GM21423 (cell line): ENCODE measurements around the gene SH3YL1.
A peak's percentile ranks its signal among the peaks of the same experiment; 100 is the strongest.

Experiments used
- ATAC-seq: cut with Tn5 transposase; IDR thresholded peaks from one replicate; pipeline ENCODE4 v1.9.1; 2021; ENCODE audit warnings: mild to moderate bottlenecking, moderate library complexity; ENCODE audit not compliant: unreplicated experiment

SH3YL1 gene

GRCh38 chr2:282371-283263 is 18.8 kb upstream of the SH3YL1 start:
- no peak for ATAC-seq

GRCh38 chr2:281381-281780 is 17.5 kb upstream of the SH3YL1 start:
- ATAC-seq = no peak

GRCh38 chr2:280650-281110 is 16.8 kb upstream of the SH3YL1 start:
- no peak for ATAC-seq

DNA sequence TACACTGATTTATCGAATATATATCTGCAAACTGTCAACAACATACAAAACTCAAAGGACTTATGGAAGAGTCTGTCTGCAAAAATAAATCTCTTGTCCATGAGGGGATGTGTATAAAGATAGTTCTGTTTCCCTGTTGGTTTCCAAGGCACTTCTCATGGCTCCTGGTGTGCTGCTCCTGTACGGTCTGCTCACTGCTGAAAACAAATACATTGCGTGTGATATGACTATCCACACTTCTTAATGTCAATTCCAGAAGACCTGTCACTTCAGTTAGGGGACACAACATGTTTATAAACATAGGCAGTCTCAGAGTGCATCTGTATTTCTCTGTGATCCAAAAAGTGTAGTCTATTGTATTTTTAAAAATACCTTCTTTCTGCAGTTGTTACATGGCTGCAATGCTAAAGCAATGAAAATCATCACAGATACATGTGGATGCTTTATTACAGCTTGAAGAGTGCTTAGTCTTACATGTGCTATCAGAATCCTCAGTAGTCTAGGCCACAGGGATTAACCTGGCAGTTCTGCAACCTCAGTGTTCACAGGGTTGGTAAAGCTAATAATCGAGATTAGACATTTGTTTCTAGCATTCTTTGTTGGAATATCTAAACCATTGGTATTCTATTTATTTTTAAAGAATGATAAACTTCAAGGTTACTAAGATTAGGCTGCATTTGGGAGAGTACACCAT is 16.3 kb upstream of the SH3YL1 start:
- no peak for ATAC-seq

DNA sequence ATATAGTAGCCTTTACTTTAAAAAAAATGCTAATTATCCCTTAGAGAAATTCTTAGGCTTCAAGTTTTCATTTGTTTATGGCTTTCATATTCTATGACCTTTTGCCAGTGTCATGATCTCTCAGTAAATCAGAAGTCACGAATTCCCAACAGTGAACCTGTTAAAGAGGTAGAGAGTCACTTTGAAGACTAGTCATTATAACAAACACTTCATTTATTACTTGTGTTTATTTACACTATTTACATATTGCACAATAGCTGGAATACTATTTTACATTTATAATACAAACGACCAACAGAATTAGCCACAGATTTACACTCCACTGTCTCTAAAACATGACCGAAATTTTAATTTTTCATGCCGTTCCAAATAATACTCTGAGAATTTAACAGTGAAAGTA is 15.5 kb upstream of the SH3YL1 start:
- ATAC-seq = no peak

- no peak for ATAC-seq
Measured at GRCh38 chr2:278927-279320, 15.1 kb upstream of the SH3YL1 start.

- no peak for ATAC-seq
Measured at GRCh38 chr2:278312-278926, 14.6 kb upstream of the SH3YL1 start.

DNA sequence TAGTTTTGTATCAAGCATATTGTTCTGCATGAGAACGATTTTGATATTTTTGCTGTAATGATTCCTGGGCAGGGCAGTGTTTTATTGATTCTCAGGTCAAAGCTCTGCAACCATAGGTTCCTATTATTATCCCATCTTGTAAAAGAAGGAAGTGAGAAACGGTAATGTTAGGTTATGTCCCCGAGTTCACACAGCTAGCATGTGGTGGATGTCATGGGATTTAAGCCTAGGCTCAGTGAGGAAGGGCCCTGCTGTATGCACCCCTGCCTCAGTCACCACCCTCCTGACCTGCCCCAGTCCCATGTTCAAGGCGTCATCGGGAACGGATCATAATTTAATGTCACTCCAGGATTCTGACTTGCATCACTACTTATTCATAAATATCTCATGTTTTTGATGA is 11.6 kb upstream of the SH3YL1 start:
- ATAC-seq = peak; percentile 95

GRCh38 chr2:274503-274902 is 10.7 kb upstream of the SH3YL1 start:
- ATAC-seq = no peak

GRCh38 chr2:273333-273732 is 9.5 kb upstream of the SH3YL1 start:
- ATAC-seq = no peak

GRCh38 chr2:271917-272316 is 8.1 kb upstream of the SH3YL1 start:
- ATAC-seq = no peak

- ATAC-seq = no peak
Measured at GRCh38 chr2:270861-271260, 7.0 kb upstream of the SH3YL1 start.

DNA sequence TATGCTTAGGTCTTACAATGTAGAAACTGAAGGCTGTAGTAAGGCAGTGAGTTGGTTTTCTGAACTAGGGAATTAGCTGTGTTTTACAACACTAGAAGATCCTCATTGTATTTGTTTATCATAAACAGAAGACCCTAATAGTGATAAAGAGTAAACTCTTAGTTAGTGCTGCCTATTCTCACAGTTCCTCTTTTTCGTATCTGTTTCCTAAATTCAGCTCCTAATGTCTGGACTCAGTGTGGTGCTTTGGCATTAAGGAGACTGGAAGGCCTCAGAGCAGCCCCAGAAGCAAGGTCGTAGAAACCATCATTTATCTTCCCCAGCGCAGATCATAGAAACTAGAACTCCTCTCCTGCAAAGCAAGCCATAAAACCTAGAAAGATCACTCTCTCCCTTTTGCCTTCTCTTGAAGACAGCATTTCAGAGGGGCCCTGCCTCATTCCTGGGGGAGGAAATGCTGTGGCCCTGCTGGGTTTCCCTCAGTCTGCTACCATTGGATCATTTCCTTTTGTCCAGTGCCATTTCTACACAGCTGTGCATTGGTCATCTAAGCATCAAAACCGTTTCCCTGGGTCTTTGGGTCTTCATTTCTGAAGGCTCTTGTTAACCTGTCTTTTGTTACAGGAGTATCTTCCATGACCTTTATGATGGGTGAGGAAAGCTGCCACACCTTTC is 5.7 kb upstream of the SH3YL1 start:
- no peak for ATAC-seq

DNA sequence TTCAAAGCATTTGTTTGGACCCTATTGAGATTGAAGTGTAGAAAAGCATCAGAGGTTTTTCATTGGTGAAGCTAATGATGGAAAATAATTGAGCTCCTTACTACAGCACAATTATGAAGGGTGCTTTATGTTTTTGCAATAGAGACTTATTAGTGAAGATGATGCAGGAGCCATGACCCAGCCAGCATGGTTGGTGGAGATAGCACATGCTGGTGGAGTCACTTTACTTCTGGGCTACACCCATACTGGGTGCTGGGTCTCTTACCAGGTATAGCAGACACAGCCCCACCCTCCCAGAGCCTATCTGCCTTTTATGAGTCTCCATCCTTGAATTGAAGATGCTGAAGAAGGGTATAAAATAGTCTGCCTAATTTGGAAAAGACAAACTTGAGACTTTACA is 4.5 kb upstream of the SH3YL1 start:
- no peak for ATAC-seq

- peak; percentile 90 for ATAC-seq
Measured at GRCh38 chr2:264493-265468, 949 bp upstream of the SH3YL1 start, which contains the start of gene ACP1. ACP1 (plus strand) TSS chr2:264947; CDS start chr2:264965, 18 bp downstream.

DNA sequence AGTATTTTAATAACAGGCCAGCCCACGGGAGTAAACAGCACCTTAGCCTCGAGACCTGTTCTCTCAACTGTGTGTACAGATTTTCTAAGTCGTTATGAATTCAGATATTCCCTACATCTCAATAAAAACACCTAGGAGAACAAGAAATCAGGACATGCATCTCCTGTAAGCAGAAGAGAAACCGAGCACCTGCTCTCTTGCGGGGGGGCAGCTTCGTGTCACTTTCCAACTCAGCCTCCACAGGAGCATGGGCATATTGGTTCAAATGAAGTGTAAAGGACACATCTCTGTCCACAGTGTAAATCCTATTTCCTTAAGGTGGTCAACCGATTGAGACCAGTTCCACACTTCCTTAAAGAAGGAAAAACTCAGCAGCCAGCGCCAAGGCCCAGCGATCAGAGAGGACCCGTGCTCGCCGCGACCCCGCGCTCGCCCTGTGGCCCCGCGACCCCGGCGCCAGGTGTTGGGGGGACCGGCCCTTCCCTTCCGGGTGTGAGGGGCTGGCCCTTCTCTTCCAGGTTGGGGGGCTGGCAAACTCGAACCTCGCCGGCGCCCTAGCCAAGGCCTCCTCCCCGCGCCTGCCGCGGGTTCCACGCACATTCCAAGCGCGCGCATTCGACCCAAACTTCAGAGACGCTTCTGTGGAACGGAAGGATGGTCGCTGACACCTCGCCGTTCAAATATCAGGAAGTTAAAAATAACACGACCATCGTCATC is 652 bp downstream of the SH3YL1 start:
- ATAC-seq = no peak

GRCh38 chr2:262117-262516 is 1.7 kb downstream of the SH3YL1 start:
- no peak for ATAC-seq

- no peak for ATAC-seq
Measured at GRCh38 chr2:260507-261161, 3.2 kb downstream of the SH3YL1 start.
